ENCODE data around the gene OLFM2.

Gene OLFM2

DNA sequence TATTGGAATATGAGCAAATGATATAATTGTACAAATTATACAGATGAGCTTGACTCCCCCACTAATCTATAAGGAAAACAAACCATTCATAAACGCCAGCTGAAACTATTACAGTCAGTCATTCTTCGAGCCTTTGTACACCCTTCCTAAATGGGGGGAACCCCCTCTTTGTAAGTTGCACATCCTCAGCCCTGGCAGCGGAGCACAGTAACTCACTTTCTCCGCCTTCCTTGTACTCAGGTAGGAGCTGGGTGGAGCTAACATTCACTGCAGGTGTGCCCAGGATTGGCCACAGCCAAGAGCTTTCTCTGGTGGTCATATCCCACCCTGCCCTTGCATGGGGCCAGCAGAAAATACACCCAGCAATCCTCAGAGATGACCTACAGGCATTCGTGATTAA, 72.6 kb downstream of the OLFM2 start:
- H3K27me3 ChIP-seq (ENCODE audit: low read depth, low read length): peaks cover 19% of the 10 kb centered on the region
- TF ChIP-seq CTCF (IDR thresholded peaks at IDR 0.05; ENCODE audit: low read depth, low read length): no peak
- no peak for TF ChIP-seq EZH2phosphoT487 (IDR thresholded peaks at IDR 0.05; ENCODE audit: low read depth)
- H3K9ac ChIP-seq (ENCODE audit: low read length): no peak overlapping the region
- no peaks in the 10 kb centered on the region for H4K20me1 ChIP-seq (ENCODE audit: insufficient read depth, low read length)
- H3K79me2 ChIP-seq (ENCODE audit: low read length): no peaks in the 10 kb centered on the region
- no peak overlapping the region for H2AFZ ChIP-seq (ENCODE audit: low read depth, low read length)
- no peaks in the 10 kb centered on the region for H3K36me3 ChIP-seq (replicated peaks; ENCODE audit: low read depth, low read length)
- H3K4me1 ChIP-seq (ENCODE audit: low read length): peaks cover 19% of the 10 kb centered on the region
- no peak overlapping the region for H3K4me2 ChIP-seq (ENCODE audit: low read length)
- H3K9me3 ChIP-seq (ENCODE audit: insufficient read depth, low read length): no peaks in the 10 kb centered on the region
- no peak overlapping the region for H3K4me3 ChIP-seq (ENCODE audit: low read length)
- no peak overlapping the region for H3K27ac ChIP-seq (ENCODE audit: low read length)

GRCh38 chr19:9862938-9863337, 73.4 kb downstream of the OLFM2 start:
- H3K4me1 ChIP-seq (ENCODE audit: low read length): peaks cover 21% of the 10 kb centered on the region
- no peak overlapping the region for H3K27ac ChIP-seq (ENCODE audit: low read length)
- no peaks in the 10 kb centered on the region for H3K36me3 ChIP-seq (replicated peaks; ENCODE audit: low read depth, low read length)
- H3K79me2 ChIP-seq (ENCODE audit: low read length): no peaks in the 10 kb centered on the region
- H4K20me1 ChIP-seq (ENCODE audit: insufficient read depth, low read length): no peaks in the 10 kb centered on the region
- H3K9me3 ChIP-seq (ENCODE audit: insufficient read depth, low read length): no peaks in the 10 kb centered on the region
- no peak overlapping the region for H3K4me2 ChIP-seq (ENCODE audit: low read length)
- TF ChIP-seq CTCF (IDR thresholded peaks at IDR 0.05; ENCODE audit: low read depth, low read length): no peak
- TF ChIP-seq EZH2phosphoT487 (IDR thresholded peaks at IDR 0.05; ENCODE audit: low read depth): no peak
- no peak overlapping the region for H3K4me3 ChIP-seq (ENCODE audit: low read length)
- H3K9ac ChIP-seq (ENCODE audit: low read length): no peak overlapping the region
- no peak overlapping the region for H2AFZ ChIP-seq (ENCODE audit: low read depth, low read length)
- H3K27me3 ChIP-seq (ENCODE audit: low read depth, low read length): peaks cover 14% of the 10 kb centered on the region

- TF ChIP-seq CTCF (IDR thresholded peaks at IDR 0.05; ENCODE audit: low read depth, low read length) (no peak), EZH2phosphoT487 (IDR thresholded peaks at IDR 0.05; ENCODE audit: low read depth) (no peak)
- Histone ChIP-seq H2AFZ (ENCODE audit: low read depth, low read length) (no peak overlapping the region), H3K9me3 (ENCODE audit: insufficient read depth, low read length) (no peaks in the 10 kb centered on the region), H3K79me2 (ENCODE audit: low read length) (no peaks in the 10 kb centered on the region), H3K27ac (ENCODE audit: low read length) (no peak overlapping the region), H4K20me1 (ENCODE audit: insufficient read depth, low read length) (no peaks in the 10 kb centered on the region), H3K9ac (ENCODE audit: low read length) (no peak overlapping the region), H3K36me3 (replicated peaks; ENCODE audit: low read depth, low read length) (no peaks in the 10 kb centered on the region), H3K27me3 (ENCODE audit: low read depth, low read length) (peaks cover 10% of the 10 kb centered on the region), H3K4me2 (ENCODE audit: low read length) (no peak overlapping the region), H3K4me3 (ENCODE audit: low read length) (no peak overlapping the region), H3K4me1 (ENCODE audit: low read length) (peaks cover 17% of the 10 kb centered on the region)
These were observed 74.8 kb downstream of the OLFM2 start for GRCh38 chr19:9861503-9861902.

GRCh38 chr19:9860407-9860806, 75.9 kb downstream of the OLFM2 start:
- TF ChIP-seq CTCF (IDR thresholded peaks at IDR 0.05; ENCODE audit: low read depth, low read length) (no peak), EZH2phosphoT487 (IDR thresholded peaks at IDR 0.05; ENCODE audit: low read depth) (no peak)
- Histone ChIP-seq H3K79me2 (ENCODE audit: low read length) (no peaks in the 10 kb centered on the region), H4K20me1 (ENCODE audit: insufficient read depth, low read length) (no peaks in the 10 kb centered on the region), H3K4me1 (ENCODE audit: low read length) (peaks cover 10% of the 10 kb centered on the region; the same call in 1 of the 2 replicates), H3K4me3 (ENCODE audit: low read length) (no peak overlapping the region), H3K9me3 (ENCODE audit: insufficient read depth, low read length) (no peaks in the 10 kb centered on the region), H3K27ac (ENCODE audit: low read length) (no peak overlapping the region), H3K9ac (ENCODE audit: low read length) (no peak overlapping the region), H3K4me2 (ENCODE audit: low read length) (no peak overlapping the region), H3K27me3 (ENCODE audit: low read depth, low read length) (peaks cover 10% of the 10 kb centered on the region), H2AFZ (ENCODE audit: low read depth, low read length) (no peak overlapping the region), H3K36me3 (replicated peaks; ENCODE audit: low read depth, low read length) (no peaks in the 10 kb centered on the region)
